Activated T-cell treated with anti-CD3 and anti-CD28 coated beads for 1 hour (primary cell): ENCODE measurements around the gene OLFM2.
"Not testable (repeated sequence)": the region's sequence is repeated elsewhere in the genome, so short reads cannot be mapped to it uniquely, and the experiment has no call there.

ENCODE experiments used
- DNase-seq: peaks from one replicate; pipeline ENCODE4 v3.0.0-alpha.2; 2020; ENCODE audit warnings: low read depth

Gene OLFM2

DNA sequence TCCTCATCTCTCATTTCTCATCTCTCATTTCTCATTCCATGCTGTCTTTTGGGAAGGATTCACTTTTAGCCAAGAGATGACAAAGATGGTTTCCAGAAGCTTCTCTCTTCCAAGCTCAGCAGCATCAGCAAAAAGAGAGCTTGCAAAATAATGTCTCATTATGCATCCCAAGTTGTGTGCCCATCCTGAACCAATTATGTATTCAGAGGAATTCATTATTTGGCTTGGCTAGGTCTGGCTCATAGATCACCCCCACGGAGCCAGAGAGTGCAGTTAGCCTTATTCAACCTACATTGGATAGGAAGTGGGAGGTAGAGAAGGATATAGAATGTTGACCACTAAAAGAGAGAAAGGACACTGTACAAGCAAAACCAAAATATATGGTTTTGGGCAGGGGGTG is 5.4 kb upstream of the OLFM2 start:
- no peak for DNase-seq

DNA sequence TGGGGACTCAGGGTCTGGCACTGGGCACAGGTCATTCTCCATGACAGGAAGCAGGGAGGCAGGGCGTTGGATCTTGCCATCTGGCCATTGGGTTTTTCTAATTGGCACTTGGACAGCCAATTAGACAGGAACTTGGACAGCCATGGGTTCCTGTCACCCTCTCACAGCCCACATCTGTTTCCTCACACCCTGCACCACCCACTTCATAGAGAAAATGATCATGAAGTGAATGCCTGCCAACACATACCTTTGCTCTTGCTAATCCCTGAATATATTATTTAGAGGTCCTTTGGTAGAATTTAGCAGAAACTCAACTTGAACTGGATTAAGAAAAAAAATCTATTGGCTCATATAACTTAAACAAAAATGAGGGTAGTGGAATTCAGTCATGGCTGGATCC is 4.9 kb upstream of the OLFM2 start:
- DNase-seq: no peak

DNA sequence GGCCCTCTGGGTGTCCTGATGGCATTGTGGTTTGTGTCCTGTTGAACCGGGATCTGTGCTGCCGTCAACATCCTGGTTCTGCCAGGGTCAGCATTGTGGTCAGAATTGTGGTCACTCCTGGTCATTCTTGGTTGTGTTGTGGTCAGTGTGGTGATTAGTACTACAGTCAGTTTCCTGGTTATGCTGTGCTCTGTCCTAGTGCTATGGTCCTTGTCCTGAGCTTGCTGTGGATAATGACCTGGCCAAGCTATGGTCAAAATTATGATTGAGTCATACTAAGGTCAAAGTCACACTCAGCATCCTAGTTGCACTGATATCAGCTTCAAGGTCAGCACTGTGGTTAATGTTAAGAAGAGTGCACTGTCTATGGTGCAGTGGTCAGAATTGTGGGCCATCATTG is 4.5 kb upstream of the OLFM2 start:
- DNase-seq: no peak

DNA sequence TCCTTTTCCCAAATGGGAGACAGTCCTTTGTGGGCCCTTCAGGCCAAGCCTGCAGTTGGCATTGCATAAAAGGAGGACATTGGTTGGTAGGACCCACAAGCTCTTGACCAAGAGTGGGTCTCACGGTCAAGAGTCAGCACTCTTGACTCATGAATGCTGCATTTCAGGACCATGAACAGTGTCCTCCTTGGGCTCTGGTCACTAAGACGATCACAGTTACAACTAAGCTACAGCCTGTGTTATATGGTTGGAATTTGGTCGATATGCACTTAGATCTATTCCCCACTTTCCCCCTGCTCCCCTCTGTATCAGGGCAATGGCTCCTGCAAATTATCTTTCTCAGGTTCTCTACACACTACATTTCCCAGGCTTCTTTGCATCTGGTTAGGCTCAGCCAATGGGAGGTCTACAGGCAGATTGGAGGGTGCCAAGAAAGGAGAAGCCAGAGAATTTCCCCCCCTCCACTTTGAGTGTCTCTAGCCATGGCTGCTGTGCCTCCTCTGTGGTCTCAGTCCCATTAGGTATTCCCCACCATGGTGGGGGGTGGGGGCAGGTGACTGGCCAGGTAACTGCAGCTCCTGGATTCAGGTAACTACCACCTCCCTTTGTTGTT is 3.1 kb upstream of the OLFM2 start:
- DNase-seq: no peak

DNA sequence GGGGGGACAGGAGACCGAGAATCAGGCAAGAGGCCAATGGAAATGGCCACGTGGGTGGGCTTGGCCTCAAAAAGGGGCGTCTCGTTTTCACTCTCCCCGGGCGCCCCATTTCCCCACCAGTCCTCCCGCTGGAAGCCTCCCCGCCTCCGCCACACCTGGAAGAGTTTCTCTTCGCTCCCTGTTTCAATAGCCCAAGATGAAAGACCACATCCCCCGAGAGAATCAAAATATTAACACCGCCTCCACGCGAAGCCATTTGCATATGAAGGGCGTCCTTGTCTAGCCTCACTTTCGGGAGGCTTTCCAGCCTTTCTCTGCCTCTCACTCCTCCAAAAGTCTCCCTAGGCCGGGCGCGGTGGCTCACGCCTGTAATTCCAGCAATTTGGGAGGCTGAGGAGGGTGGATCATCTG is 691 bp upstream of the OLFM2 start:
- no peak for DNase-seq

DNA sequence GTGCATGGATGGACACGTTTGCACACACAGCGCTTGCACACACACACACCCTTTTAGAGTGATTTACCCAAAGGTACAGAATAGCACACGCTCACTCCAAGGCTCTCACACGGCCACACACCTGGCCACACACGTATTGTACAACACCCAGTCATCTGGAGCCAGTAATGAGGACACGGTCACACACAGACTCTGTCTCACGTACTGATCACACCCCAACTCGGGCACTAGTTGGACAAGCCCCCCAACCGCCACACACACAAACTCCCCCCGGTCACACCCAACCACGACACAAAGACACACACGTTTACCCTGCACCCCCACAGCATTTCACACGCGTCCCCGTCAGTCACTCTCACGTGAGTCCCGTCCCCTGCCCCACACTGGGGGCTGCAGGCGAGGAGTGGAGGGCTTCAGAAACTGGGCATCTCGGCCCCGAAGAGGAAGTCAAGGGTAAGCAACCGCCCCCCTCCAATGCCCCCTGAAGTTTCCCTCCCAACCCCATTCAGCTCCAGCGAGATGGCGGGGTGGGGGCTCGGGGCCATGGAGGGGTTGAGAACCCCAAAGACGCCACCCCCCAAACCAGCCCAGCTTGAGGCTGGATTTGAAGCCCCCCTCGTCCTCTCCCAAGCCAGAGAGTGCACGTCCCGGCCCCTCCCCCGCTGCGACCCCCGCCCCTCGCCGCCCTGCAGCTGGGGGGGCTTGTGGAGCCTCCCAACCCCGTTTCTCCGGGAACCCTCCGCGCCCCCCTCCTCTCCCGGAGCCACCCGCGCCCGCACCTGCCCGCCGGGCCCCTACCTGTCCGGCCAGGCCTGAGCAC is 599 bp downstream of the OLFM2 start:
- no peak for DNase-seq

DNA sequence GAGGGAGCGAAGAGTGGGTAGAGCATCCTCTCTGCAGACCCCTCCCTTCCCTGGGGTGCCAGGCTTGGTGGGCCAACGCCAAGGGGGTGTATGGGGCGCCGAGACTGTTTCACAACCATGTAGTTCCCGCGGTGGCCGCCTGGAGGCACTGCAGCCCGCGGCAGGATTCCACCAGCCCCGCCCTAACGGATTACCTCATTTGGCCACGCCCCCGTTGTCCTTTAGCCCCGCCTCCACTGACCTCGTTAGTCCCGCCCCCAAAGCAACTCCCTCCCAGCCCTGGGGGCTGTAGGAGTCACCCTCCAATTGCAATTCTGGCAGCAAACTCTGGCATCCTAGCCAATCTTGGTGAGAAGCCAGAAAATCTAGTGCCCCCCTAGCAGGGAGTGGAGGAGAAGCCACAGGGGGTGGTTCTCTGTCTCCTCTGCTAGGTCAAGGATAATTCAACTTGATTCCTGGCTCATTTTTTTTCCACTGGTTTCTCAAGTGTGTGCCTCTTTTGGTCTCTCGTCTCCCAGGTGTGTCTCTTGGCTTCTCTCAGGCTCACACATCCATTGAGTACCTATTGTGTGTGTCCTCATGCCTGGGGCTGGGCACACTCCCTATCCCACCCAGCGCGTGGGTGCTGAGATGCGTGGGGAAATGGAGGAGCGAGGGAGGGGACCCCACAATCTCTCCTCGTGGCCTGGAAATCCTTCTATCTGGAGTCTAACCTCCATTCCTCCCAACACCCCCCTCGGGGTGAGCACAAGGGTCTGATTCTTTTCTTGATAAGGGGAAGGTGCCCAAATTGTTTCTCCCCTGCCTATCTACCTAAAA is 2.0 kb downstream of the OLFM2 start:
- DNase-seq: peak; percentile 76

DNA sequence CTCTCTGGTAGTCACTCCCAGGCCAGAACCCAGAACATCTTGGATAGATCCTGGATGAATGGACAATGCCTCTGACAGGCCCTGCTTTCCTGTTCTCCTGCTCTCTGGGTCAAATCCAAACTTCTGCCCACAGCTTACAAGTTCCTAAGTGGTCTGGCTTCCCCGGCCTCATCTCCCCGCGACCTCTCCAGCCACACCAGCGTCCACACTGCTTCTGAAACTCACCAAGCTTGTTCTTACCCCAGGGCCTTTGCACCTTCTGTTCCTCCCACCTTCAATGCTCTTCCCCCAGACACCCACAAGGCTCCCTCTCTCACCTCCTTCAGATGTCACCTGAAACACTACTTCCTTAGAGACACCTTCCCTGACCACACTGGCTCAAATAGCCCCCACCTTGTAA is 3.5 kb downstream of the OLFM2 start:
- no peak for DNase-seq

DNA sequence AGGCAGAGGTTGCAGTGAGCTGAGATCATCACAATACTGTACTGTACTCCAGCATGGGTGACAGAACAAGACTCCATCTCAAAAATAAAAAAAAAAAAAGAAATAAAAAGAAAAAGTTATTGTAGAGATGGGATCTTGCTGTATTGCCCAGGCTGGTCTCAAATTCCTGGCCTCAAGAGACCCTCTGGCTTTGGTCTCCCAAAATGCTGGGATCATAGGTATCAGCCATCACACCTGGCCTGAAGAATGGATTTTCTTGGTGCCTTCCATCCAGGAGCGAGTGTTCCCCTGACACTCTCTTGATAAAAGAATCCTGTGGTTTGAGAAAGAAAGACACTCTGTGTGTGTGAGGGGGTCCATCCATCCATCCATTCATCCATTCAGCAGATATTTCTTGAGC is 4.7 kb downstream of the OLFM2 start:
- no peak for DNase-seq

DNA sequence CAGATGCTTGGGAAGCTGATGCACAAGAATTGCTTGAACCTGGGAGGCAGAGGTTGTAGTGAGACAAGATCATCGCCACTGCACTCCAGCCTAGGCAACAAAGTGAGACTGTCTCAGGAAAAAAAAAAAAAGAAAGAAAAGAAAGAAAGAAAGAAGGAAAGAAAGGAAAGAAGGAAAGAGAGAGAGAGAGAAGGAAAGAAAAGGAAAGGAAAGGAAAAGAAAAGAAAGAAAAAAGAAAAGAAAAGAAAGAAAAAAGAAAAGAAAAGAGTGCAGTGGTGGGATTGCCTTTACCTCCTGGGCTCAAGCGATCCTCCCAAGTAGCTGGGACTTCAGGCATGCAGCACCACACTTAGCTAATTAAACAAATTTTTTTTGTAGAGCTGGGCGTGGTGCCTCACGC is 12.9 kb downstream of the OLFM2 start:
- DNase-seq: no peak

DNA sequence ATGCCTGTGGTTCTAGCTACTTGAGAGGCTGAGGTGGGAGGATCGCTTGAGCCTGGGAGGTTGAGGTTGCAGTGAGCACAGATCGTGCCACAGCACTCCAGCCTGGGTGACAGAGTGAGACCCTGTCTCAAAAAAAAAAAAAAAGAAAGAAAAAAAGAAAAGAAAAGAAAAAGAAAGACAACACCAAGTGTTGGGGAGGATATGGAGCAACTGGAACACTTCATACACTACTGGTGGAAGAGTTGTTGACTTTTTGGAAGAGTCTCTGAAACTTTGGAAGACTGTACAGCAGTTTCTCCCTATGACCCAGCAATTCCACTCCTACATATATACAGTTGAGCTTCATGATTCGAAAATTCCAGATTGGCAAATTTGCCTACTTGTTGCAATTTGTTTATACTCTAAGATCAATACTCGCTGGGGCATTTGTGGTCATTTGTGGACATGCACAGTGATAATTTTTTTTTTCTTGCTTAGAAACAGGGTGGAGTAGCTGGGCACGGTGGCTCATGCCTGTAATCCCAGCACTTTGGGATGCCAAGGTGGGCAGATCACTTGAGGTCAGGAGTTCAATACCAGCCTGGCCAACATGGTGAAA is 13.4 kb downstream of the OLFM2 start:
- not testable (repeated sequence) for DNase-seq

DNA sequence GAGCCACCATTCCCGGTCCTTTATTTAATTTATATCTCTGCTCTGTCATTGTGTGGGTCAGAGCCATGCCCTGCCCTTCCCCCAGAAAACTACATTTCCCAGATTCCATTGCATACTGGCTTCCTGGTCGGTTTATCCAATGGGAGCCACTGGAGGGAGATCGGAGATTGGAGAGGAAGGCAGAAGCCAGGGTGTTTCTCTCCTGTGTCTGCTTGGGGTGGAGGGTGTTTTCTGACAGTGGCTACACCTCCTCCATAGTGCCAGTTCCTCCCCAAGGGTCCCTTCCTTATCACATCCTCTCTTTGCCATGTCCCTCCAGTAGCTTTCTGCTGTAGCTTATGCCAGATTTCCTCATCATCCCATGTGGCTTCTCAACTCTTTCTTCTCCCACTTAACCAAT is 19.0 kb downstream of the OLFM2 start:
- DNase-seq: no peak

DNA sequence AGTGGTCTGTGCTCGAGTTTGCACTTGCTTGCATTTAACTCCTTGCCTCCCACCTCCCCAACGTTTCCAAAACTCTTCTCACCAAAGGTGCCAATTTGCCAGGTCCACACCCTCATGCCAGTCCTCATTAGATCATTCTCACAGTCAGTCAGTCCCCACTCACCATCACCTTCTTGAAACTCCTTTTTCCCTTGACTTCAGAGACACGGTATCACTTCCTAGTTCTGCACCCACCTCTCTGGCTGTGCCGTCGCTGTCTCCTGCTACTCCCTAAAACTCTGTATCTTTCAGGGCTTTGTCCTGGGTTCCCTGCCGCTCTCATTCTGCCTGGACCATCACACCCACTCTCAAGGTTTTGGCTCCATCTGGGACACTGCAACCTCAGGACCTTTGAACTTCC is 19.6 kb downstream of the OLFM2 start:
- DNase-seq: no peak

DNA sequence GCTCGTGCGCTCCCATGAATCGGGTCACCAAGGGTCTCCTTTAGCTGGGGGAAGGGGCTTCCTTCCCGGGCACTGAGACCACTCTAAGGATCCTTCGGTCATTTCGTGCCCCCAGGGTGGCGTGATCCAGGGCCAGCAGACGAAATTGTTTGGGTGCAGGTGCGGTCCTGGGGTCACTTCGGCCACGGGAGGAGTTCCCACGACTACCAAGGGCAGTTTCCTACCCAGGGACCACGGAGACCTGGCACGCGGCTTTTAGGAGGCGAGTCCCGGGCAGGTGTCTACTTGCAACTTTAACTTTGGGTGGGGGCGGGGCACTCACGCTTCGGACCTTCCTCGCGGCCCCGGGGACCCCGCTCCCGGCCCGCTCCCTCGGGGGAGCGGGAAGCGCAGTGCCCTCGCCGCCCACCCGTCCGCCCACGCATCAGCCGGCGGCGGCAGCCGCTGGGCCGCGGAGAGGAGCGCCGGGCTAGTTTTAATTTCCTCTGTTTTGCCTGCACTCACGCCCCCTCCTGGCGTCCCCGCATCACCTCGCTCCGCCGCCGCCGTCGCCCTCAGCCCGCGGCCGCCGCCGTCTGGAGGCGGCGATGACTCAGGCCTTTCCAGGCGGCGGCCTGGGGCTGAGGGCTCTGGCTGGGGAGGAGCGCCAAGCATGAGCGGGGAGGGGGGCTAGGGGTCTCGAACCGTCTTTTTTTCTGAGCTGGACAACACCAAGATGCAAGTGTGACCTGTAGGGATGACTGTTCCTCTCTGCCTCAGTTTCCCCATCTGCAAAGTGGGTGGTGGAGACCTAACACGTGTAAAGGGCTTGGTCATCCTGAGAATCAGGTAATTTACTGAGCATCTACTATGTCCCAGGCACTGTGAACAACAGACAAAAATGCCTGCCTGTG is 21.8 kb downstream of the OLFM2 start:
- DNase-seq: peak; percentile 73

DNA sequence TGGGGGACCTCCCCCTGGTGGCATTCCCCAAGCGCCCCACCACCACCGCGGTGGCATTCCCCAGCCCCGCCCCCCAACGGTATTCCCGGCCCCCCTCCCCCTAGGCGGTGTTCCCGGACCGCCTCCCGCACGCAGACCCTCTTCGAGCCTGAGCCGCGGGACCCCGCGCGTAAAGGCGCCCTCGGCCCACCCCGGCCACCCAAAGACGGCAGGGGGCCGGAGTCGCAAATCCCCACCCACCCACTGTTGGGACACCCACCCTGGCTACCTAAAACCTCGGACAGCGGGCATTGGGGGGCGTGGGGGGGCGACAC is 22.4 kb downstream of the OLFM2 start:
- no peak for DNase-seq

DNA sequence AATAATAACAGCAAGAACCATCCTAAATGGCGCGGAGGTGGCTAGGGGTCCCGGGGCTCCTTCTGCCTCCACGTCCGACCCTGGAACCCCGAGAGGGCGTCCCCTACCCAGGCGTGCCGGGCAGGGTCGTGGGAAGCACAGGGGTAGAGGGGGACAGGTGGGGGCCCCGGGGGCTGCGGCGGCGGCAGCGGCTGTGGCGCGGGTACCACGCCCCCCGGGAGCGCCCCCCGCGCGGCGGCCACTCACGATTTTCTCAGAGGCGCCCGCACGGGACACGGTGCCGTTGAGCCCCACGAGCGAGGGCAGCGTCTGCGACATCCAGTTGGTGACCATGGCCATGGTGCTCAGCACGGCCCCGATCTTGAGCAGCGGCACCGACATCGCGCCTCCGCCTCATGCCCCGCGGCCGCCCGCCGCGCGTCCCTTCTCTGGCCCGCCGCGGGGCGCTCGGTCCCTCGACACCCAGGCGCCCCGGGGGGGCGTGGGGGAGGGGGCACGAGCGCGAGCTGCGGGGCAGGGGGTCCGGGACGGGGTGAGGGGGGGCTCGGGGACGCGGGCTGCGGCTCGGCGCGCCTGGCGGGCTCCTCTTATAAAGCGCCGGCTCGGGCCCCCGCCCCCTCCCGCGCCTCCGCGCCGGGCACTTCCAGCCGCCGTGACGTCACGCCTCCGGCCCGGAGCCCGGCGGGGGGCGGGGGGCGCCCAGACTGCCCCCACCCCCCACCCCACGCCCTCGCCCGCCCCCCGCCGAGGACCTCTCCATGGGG is 22.9 kb downstream of the OLFM2 start:
- no peak for DNase-seq

DNA sequence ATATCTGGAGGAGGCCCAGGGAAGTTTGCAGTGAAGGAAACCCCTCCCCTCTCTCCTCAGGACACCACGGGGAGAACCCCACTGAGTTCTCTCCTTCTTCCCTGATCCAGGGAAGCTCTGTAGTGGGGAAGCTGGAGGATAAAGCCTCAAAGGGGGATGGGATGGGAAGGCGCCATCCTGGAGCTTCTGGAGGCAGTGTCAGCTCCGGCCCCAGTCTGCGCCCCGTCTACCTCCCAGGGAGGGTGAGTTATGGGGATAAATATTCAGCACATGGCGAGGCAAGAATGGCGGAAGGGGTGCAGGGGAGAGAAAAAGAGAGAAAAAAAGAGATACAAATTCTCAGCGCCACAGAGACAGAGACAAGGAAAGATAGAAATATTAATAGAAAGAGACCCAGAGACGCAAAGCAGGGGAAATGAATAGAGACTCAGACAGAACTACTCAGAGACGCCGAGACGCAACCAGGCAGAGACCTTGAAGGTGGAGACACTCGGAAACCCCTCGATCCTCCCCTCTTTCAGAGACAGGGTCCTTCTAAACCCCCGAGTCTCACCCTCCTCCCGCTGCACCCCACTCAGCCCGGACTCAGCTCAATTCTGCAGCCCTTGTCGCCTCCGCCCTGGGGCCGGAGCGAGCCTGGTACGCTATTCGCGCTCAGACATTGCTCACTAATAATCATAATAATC is 23.6 kb downstream of the OLFM2 start:
- no peak for DNase-seq

DNA sequence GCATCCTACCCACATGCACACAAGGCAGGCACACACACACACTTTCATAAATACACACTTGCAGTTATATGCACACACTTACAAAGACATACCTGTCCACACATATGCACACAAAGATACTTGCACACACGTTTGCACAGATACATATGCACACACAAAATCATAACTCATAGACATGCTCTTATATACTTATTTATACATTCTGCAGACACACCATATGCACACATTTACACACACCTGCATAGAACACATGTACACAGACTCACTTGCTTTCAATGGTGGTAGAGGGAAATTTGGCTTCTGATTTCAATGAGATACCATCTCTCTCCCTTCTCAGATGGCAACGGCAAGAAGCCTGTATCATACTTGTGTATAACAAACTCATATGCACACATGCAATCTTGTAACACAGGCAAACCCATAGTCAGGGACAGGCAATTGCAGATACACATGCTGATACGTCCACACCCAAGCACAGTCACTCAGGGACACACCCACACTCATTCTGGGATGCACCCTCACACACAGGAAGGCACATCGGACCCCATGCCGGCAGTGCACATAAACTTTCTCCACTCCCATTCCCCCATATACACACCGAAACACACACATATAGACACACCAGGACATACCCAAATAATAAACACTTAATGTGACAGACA is 24.7 kb downstream of the OLFM2 start:
- DNase-seq: no peak

DNA sequence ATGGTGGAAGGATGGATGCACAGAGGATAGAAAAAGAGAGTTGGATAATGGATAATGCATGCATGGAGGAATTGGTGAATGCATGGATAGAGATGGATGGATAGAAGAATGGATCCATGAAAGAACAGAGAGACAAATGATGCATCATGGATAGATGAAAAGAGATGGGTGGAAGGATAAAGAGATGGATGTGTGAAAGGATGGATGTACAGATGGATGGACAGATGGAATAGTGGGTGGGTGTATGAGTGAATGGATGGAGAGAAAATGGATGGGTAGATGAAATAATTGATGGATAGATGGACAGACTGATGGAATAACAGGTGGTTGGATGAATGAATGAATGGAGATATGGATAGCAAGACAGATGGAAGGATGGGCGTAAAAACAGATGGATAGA is 25.7 kb downstream of the OLFM2 start:
- no peak for DNase-seq

DNA sequence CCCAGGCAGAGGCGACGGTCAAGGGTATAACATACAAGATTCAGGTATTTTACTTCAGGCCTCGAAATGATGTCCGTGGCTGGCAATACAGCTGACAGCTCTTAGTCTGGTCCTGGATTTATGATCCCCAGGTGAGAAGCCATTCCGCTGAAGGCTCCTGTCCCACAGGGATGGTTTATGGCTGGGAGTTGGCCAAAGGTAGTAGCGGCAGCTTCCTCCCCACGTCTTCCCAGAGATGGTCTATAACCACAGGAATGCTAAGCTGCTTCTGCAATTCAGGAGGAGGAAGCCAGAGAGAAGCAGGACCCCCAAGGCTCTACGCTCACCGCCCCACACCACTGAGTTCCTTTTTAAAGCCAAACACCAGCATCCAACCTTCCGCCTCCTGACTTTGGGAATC is 27.1 kb downstream of the OLFM2 start:
- no peak for DNase-seq
